GM18858 (cell line): ENCODE results near the gene CD14.
"Not testable (repeated sequence)": the region's sequence is repeated elsewhere in the genome, so short reads cannot be mapped to it uniquely, and the experiment has no call there.

ENCODE experiments used
- ATAC-seq: cut with Tn5 transposase; IDR thresholded peaks from one replicate; pipeline ENCODE4 v1.9.1; 2021; ENCODE audit not compliant: unreplicated experiment

The CD14 gene

GRCh38 chr5:140598836-140599235 is 34.1 kb downstream of the CD14 start:
- no peak for ATAC-seq

DNA sequence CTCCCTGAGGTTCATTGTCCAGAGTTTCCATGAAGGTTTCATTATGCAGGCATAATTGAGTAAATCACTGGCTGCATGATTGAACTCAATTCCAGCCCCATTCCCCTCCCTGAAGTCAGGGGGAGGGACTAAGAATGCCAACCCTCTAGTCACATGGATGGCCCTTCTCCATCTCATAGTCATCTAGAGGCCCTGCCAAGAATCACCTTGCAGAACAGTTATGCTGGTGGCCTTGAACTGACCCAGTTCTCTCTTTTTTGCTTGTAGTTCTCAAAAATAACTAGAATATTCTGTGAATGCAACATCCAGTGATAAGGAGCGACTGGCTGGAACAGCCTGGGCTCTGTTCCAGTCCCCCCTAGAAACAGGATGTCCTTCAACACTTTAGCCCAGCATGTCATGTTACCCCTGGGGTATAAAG is 36.6 kb downstream of the CD14 start:
- no peak for ATAC-seq

GRCh38 chr5:140595538-140596300 is 37.3 kb downstream of the CD14 start:
- ATAC-seq = no peak

DNA sequence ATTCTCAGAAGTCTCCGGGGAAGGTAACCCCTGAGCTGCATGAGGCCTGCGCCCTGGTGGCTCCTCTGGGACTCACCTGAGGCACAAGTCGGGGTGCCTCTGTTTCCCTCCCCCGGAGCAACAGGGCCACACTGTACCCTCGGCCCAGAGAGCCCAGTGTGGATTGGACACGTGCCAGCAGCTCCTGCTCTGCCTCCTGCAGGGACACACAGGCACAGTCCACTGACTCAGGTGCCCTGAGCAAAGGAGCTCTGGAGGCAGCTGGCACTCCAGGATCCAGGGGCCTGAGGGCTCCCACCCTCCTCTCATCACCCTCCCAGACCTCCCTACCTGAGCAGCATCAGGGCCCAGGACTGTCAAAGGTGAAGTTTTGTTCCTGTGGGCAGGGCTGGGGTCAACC is 38.8 kb downstream of the CD14 start:
- no peak for ATAC-seq

GRCh38 chr5:140593070-140593469 is 39.9 kb downstream of the CD14 start:
- ATAC-seq = not testable (repeated sequence)

DNA sequence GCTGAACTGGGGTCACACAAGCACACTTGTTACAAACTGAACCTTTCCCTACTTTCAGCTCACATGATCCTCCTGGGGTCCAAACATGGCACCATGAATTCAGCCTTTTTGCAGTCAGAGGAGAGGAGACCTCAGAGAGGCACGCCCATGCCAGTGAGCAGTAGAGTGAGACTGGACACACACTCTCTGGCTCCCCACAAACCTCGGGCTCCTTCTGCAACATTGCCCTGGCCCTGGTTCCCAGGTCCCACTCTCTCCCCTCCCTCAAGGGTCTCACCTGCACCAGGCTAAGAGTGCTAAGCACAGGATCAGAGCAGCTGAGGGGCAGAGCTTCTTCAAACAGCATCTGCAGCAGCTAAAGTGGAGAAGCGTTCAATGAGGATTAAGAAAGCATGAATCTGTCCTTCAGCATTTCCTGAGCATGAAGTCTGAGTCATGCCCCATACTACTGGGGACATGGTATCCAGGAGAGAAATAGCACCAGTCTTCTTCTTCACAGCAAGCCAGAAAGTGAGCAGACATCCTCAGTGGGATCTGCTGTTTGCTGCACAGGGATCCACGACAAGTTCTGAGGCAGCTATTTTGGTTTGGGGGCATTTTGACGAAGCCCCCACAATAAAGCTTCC is 41.1 kb downstream of the CD14 start:
- no peak for ATAC-seq

- no peak for ATAC-seq
Measured at GRCh38 chr5:140590861-140591260, 42.1 kb downstream of the CD14 start.

GRCh38 chr5:140588311-140589070 is 44.5 kb downstream of the CD14 start:
- no peak for ATAC-seq

DNA sequence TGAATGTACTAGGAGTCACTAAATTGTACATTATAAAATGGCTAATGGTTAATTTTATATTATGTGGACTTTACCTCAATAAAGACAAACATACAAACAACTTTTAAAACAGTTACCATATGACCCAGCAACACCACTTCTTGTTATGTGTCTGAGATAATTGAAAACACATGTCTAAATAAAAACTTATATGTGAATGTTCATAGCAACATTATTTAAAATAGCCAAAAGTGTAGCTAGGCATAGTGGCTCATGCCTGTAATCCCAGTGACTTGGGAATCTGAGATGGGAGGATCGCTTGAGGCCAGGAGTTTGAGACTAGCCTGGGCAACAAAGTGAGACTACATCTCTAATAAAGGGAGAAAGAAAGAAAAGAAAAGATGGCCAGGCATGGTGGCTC is 45.5 kb downstream of the CD14 start:
- ATAC-seq = no peak
